ENCODE measurements around the gene CCDC188.

DNA sequence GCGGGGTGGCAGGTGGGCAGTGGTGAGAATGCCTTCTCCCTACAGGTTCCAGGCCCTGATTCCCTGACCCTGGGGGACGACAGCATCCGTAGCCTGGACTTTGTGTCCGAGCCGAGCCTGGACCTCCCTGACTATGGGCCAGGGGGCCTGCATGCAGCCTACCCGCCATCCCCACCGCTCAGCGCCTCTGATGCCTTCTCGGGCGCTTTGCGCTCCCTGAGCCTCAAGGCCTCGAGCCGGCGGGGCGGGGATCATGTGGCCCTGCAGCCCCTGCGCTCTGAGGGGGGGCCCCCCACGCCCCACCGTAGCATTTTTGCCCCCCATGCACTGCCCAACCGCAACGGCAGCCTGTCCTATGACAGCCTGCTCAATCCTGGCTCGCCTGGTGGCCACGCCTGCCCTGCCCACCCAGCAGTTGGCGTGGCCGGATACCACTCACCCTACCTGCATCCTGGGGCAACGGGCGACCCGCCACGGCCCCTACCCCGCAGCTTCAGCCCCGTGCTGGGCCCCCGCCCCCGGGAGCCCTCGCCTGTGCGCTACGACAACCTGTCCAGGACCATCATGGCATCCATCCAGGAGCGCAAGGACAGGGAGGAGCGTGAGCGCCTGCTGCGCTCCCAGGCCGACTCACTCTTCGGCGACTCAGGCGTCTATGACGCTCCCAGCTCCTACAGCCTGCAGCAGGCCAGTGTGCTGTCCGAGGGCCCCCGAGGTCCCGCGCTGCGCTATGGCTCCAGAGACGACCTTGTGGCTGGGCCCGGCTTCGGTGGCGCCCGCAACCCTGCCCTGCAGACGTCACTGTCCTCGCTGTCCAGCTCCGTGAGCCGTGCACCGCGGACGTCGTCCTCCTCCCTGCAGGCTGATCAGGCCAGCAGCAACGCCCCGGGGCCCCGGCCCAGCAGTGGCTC lies 7.9 kb downstream of the CCDC188 start:
- TF ChIP-seq, protein P1, sequence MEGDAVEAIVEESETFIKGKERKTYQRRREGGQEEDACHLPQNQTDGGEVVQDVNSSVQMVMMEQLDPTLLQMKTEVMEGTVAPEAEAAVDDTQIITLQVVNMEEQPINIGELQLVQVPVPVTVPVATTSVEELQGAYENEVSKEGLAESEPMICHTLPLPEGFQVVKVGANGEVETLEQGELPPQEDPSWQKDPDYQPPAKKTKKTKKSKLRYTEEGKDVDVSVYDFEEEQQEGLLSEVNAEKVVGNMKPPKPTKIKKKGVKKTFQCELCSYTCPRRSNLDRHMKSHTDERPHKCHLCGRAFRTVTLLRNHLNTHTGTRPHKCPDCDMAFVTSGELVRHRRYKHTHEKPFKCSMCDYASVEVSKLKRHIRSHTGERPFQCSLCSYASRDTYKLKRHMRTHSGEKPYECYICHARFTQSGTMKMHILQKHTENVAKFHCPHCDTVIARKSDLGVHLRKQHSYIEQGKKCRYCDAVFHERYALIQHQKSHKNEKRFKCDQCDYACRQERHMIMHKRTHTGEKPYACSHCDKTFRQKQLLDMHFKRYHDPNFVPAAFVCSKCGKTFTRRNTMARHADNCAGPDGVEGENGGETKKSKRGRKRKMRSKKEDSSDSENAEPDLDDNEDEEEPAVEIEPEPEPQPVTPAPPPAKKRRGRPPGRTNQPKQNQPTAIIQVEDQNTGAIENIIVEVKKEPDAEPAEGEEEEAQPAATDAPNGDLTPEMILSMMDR (IDR thresholded peaks at IDR 0.05): no peak
- TF ChIP-seq POLR2AphosphoS5 (IDR thresholded peaks at IDR 0.05) (no peak), EP300 (IDR thresholded peaks at IDR 0.05) (no peak), POLR2A (IDR thresholded peaks at IDR 0.05) (no peak)
